Liver (tissue), 9 donors: Measurements from ENCODE around the gene ACTN1. TPM values are rescaled to one million over a fixed set of nuclear protein-coding genes. Genes with fewer than 3 reads are reported as not detected.

ENCODE experiments used
- DNase-seq: peaks from one replicate; pipeline ENCODE4 v3.0.0-alpha.2; 2017; ENCODE audit warnings: low spot score
- H3K27ac ChIP-seq, 2 donors: one replicate each; pipeline ENCODE4 v1.7.0; 2013; ENCODE audit warnings: inconsistent platforms in 2 of 2, low read length in 2 of 2, control low read depth in 1 of 2, low read depth in 1 of 2, mild to moderate bottlenecking in 1 of 2
- H3K27me3 ChIP-seq, 4 donors: one replicate each; pipeline versions ENCODE4 v1.6.1 to v1.7.0; 2013; ENCODE audit warnings: low read length in 3 of 4, inconsistent platforms in 1 of 4, mild to moderate bottlenecking in 1 of 4, moderate library complexity in 1 of 4; ENCODE audit not compliant: control insufficient read depth in 4 of 4, insufficient read depth in 4 of 4
- H3K36me3 ChIP-seq, 4 donors: one replicate each; pipeline versions ENCODE4 v1.6.1 to v1.7.0; 2013; ENCODE audit warnings: low read length in 3 of 4, mild to moderate bottlenecking in 3 of 4, low read depth in 1 of 4, moderate library complexity in 1 of 4; ENCODE audit not compliant: control insufficient read depth in 4 of 4, insufficient read depth in 3 of 4
- H3K4me1 ChIP-seq, 4 donors: one replicate each; pipeline versions ENCODE4 v1.6.1 to v1.7.0; 2013; ENCODE audit warnings: low read length in 3 of 4, mild to moderate bottlenecking in 3 of 4, moderate library complexity in 1 of 4; ENCODE audit not compliant: control insufficient read depth in 4 of 4, insufficient read depth in 4 of 4
- H3K4me3 ChIP-seq, 3 donors: one replicate each; pipeline versions ENCODE4 v1.6.1 to v1.7.0; 2013; ENCODE audit warnings: low read length in 3 of 3, control low read depth in 1 of 3, low read depth in 1 of 3, mild to moderate bottlenecking in 1 of 3
- H3K9ac ChIP-seq, 2 donors: one replicate each; pipeline ENCODE4 v1.7.0; 2013; ENCODE audit warnings: low read length in 2 of 2, mild to moderate bottlenecking in 2 of 2, moderate library complexity in 2 of 2, control low read depth in 1 of 2, low read depth in 1 of 2
- H3K9me3 ChIP-seq, 4 donors: one replicate each; pipeline versions ENCODE4 v1.6.1 to v1.7.0; 2013; ENCODE audit warnings: low read length in 3 of 4; ENCODE audit not compliant: control insufficient read depth in 4 of 4
- EGR1 ChIP-seq, 2 donors: IDR thresholded peaks; 2 replicates each; pipeline ENCODE4 v1.6.1; 2016 to 2018; ENCODE audit warnings: antibody characterized with exemption in 2 of 2, low read depth in 2 of 2
- FOXA1 ChIP-seq: IDR thresholded peaks from 2 replicates; pipeline ENCODE4 v1.6.1; 2016; ENCODE audit warnings: antibody characterized with exemption
- FOXA2 ChIP-seq: IDR thresholded peaks from 2 replicates; pipeline ENCODE4 v1.6.1; 2016; ENCODE audit warnings: antibody characterized with exemption
- GABPA ChIP-seq, 2 donors: IDR thresholded peaks in 1 of 2; conservative IDR thresholded peaks in 1 of 2; 2 replicates each; pipeline ENCODE4 v1.6.1; 2016; ENCODE audit warnings: antibody characterized with exemption in 2 of 2, mild to moderate bottlenecking in 1 of 2, moderate library complexity in 1 of 2
- HNF4A ChIP-seq, 2 donors: conservative IDR thresholded peaks; 2 replicates each; pipeline ENCODE4 v1.6.1; 2016; ENCODE audit warnings: antibody characterized with exemption in 2 of 2, mild to moderate bottlenecking in 2 of 2
- NR2F2 ChIP-seq: IDR thresholded peaks from 2 replicates; pipeline ENCODE4 v1.6.1; 2016; ENCODE audit warnings: antibody characterized with exemption
- RAD21 ChIP-seq, 2 donors: IDR thresholded peaks; 2 replicates each; pipeline ENCODE4 v1.6.1; 2016; ENCODE audit warnings: antibody characterized with exemption in 2 of 2, mild to moderate bottlenecking in 2 of 2
- RXRA ChIP-seq, 2 donors: IDR thresholded peaks; 2 replicates each; pipeline ENCODE4 v1.6.1; 2017 to 2018; ENCODE audit warnings: antibody characterized with exemption in 2 of 2, mild to moderate bottlenecking in 1 of 2
- SP1 ChIP-seq: IDR thresholded peaks from 2 replicates; pipeline ENCODE4 v1.6.1; 2018; ENCODE audit warnings: antibody characterized with exemption, mild to moderate bottlenecking
- YY1 ChIP-seq: IDR thresholded peaks from 2 replicates; pipeline ENCODE4 v1.6.1; 2016; ENCODE audit warnings: antibody characterized with exemption, mild to moderate bottlenecking
- WGBS: extraction: QIAGEN DNeasy Blood & Tissue Kit; methylation state at CpG from one replicate; pipeline ENCODE4 v1.1.7; 2013; 5-methylcytosine and 5-hydroxymethylcytosine counted together
- polyA plus RNA-seq, 2 donors: library from polyadenylated mRNA; stranded (reverse) in 1 of 2; unstranded in 1 of 2; fragments of 200-250 nt in 1 of 2; fragments of >200 nt in 1 of 2; fragmentation: Nextera tagmentation in 1 of 2; extraction: Ambion mirVana in 1 of 2; gene quantifications; one replicate each; pipeline versions ENCODE4 v1.2.1 to v1.2.3, GENCODE V29; 2013 to 2015
- total RNA-seq, 2 donors: library from RNA; depleted of rRNA; stranded (reverse); fragments of >200 nt; gene quantifications; one replicate each; pipeline ENCODE4 v1.2.3, GENCODE V29; 2014
- TF ChIP-seq, protein P1 (sequence below): IDR thresholded peaks from 2 replicates; pipeline ENCODE4 v1.6.1; 2016; ENCODE audit warnings: antibody characterized with exemption, mild to moderate bottlenecking
- TF ChIP-seq, protein P2 (sequence below): IDR thresholded peaks from 2 replicates; pipeline ENCODE4 v1.6.1; 2016; ENCODE audit warnings: antibody characterized with exemption
- donor health status: healthy.
- donor health status: healthy.
- donor health status: healthy.
- donor health status: healthy.
- donor health status: healthy.

ACTN1 gene
- total and polyA plus RNA-seq, 4 donors: 36.2 to 100 (median 63.1) TPM

DNA sequence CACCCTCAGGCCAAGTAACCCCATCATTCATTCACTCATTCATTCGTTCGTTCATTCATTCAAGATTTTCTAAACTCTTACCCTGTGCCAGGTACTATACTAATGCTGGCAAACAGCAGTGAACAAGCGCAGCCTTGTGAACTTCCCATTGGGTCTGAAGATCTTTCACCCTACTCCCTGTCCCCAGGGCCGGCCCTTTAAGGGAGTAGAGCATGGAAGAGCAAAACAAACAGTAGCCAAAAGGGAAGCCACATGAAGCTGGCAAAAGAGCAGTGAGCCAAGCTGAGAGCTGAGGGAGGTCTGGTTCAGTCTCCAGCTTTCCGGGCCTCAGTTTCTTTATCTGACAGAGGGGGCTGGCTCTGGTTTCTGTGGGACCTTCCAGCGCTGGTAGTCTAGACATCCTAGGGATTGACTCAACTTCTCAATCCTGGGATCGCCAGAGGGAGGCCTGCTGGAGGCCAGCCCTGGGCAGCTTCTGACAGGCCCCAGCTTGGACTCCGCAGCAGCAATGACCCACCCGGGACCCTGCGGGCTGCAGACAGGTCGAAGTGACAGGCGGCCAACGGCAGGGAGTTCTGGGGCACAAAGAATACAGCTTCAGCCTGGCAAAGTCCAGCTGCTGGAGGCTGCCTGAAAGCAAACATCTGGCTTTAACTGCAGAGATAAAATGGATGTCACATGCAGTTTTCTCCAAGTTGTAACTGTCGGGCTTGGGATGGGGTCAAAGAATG is 27.1 kb downstream of the ACTN1 start:
- no peak for DNase-seq
- no peaks in the 10 kb centered on the region for H3K36me3 ChIP-seq
- peaks cover 21 to 57% (median 42%) of the 10 kb centered on the region in 4 donors for H3K4me1 ChIP-seq
- H3K9me3 ChIP-seq: no peaks in the 10 kb centered on the region
- peak overlapping the region; percentile 53 to 65 for H3K27ac ChIP-seq
- no peak overlapping the region for H3K9ac ChIP-seq
- WGBS: 62% methylated on average over 14 of the region's 14 CpGs
- H3K27me3 ChIP-seq: no peaks in the 10 kb centered on the region
- H3K4me3 ChIP-seq: no peak overlapping the region
- TF ChIP-seq HNF4A (conservative IDR thresholded peaks at IDR 0.05): peak; percentile 16 to 54
- no peak for TF ChIP-seq EGR1 (IDR thresholded peaks at IDR 0.05; ENCODE audit: low read depth in 2 of 2)
- TF ChIP-seq SP1: peak; percentile 39

DNA sequence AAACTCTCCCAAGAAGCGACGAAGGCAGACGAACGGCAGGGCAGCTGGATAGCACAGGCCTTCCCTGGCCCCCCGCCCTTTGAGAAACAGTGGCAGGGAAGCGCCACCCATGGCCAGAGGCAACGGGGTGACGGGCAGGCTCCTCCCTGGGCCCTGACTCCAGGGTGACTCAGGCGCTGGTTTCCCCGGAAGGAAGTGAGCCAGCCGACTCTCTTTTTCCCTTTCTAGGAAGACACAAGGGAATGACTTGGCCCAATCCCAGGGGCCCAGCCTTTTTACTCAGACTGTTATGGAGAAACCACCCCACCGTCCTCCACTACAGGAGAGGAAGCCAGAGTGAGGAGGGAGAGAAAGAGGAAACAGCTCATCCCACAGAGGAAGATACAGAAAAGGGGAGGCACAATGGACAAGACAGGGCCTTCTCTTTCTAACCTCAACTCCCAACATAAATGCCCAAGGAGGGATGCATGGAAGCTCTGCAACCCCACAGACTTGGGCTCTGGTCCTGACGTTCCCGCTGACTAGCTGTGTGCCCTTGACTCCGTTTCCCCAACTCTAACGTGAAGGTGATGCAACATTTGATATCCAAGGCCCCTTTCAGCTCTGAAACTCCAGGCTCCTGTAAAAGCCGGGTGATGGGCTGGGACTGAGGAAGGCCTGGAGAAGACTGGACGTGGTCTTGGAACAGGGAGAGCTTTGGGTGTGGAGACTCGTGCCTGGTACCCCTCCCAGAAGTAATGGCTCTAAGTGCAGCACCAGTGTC is 27.9 kb downstream of the ACTN1 start:
- Histone ChIP-seq H3K36me3 (no peaks in the 10 kb centered on the region), H3K9ac (no peak overlapping the region), H3K9me3 (no peaks in the 10 kb centered on the region), H3K4me3 (no peak overlapping the region), H3K27me3 (no peaks in the 10 kb centered on the region), H3K27ac (peak overlapping the region; percentile 53 to 65), H3K4me1 (peaks cover 21 to 61% (median 39%) of the 10 kb centered on the region in 4 donors)
- 72% methylated on average over 19 of the region's 19 CpGs for WGBS
- TF ChIP-seq NR2F2 (peak; percentile 7), FOXA1 (no peak), SP1 (no peak), RAD21 (IDR thresholded peaks at IDR 0.05) (peak in 1 of 2 donors; percentile 20)
- DNase-seq: no peak

GRCh38 chr14:68950111-68950510 is 29.0 kb downstream of the ACTN1 start:
- Histone ChIP-seq H3K9ac (no peak overlapping the region), H3K27me3 (no peaks in the 10 kb centered on the region), H3K9me3 (no peaks in the 10 kb centered on the region), H3K4me1 (peaks cover 28 to 61% (median 39%) of the 10 kb centered on the region in 4 donors), H3K4me3 (no peak overlapping the region), H3K36me3 (no peaks in the 10 kb centered on the region), H3K27ac (no peak overlapping the region)
- TF ChIP-seq RXRA (IDR thresholded peaks at IDR 0.05) (no peak), FOXA2 (no peak), YY1 (no peak), GABPA (IDR thresholded peaks at IDR 0.05 in 1 of 2, conservative IDR thresholded peaks at IDR 0.05 in 1 of 2) (no peak), RAD21 (IDR thresholded peaks at IDR 0.05) (no peak), HNF4A (conservative IDR thresholded peaks at IDR 0.05) (no peak)
- TF ChIP-seq, protein P1, sequence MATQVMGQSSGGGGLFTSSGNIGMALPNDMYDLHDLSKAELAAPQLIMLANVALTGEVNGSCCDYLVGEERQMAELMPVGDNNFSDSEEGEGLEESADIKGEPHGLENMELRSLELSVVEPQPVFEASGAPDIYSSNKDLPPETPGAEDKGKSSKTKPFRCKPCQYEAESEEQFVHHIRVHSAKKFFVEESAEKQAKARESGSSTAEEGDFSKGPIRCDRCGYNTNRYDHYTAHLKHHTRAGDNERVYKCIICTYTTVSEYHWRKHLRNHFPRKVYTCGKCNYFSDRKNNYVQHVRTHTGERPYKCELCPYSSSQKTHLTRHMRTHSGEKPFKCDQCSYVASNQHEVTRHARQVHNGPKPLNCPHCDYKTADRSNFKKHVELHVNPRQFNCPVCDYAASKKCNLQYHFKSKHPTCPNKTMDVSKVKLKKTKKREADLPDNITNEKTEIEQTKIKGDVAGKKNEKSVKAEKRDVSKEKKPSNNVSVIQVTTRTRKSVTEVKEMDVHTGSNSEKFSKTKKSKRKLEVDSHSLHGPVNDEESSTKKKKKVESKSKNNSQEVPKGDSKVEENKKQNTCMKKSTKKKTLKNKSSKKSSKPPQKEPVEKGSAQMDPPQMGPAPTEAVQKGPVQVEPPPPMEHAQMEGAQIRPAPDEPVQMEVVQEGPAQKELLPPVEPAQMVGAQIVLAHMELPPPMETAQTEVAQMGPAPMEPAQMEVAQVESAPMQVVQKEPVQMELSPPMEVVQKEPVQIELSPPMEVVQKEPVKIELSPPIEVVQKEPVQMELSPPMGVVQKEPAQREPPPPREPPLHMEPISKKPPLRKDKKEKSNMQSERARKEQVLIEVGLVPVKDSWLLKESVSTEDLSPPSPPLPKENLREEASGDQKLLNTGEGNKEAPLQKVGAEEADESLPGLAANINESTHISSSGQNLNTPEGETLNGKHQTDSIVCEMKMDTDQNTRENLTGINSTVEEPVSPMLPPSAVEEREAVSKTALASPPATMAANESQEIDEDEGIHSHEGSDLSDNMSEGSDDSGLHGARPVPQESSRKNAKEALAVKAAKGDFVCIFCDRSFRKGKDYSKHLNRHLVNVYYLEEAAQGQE: no peak
- TF ChIP-seq, protein P2, sequence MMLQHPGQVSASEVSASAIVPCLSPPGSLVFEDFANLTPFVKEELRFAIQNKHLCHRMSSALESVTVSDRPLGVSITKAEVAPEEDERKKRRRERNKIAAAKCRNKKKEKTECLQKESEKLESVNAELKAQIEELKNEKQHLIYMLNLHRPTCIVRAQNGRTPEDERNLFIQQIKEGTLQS: no peak
- WGBS: 87% methylated on average over 5 of the region's 5 CpGs
- no peak for DNase-seq
